ENCODE results near the gene TRAPPC4.
"Not testable (repeated sequence)": the region's sequence is repeated elsewhere in the genome, so short reads cannot be mapped to it uniquely, and the experiment has no call there.

Gene TRAPPC4

DNA sequence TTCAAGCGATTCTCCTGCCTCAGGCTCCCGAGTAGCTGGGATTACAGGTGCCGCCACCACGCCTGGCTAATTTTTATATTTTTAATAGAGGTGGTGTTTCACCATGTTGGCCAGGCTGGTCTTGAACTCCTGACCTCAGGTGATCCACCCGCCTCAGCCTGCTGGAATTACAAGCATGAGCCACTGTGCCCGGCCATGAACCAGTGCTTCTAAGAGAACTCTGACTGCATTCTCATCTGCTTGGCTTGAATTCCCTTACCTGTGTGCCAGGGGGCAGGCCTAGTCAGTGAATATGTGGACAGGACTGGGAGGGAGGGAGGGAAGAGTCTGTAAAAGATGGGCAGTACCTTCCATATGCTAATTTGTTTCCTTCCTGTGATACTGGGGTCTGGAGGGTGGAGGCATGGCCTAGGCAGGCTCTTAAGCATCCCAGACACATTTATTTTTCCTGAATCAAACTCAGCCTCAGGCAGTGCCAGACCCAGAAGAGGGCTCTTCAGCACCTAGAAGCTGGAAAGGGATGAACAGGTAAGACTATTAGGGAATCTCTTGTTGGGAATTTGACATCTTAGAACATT, 7.0 kb upstream of the TRAPPC4 start:
- H3K27ac ChIP-seq: peak overlapping the region; percentile 10
- no peak for DNase-seq (ENCODE audit: low read depth, low spot score)

DNA sequence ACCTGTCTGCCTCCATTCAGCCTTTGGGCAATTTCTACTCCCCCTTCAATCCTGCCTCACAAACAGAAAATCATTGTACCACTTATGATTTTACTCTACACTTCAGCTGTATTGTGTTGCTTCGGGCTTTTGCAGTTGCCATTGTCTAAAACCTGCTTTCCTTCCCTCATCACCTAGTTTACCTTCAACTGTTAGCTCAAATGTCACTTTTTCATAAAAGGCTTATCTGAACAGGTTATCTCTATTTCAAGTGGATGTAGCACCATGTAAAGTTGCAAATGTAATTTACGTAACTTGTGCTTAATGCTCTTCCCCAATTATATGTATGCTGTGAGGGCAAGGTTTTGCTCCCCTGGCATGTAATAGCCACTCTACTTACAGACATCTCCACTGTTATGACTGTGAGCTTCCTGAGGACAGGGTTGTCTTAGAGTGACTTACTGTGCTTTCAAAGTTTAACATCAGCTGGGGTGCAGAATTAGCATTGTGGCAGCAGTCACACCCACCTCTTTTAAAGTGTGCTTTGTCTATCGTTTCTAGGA, 5.9 kb upstream of the TRAPPC4 start:
- DNase-seq (ENCODE audit: low read depth, low spot score): no peak
- H3K27ac ChIP-seq: no peak overlapping the region

DNA sequence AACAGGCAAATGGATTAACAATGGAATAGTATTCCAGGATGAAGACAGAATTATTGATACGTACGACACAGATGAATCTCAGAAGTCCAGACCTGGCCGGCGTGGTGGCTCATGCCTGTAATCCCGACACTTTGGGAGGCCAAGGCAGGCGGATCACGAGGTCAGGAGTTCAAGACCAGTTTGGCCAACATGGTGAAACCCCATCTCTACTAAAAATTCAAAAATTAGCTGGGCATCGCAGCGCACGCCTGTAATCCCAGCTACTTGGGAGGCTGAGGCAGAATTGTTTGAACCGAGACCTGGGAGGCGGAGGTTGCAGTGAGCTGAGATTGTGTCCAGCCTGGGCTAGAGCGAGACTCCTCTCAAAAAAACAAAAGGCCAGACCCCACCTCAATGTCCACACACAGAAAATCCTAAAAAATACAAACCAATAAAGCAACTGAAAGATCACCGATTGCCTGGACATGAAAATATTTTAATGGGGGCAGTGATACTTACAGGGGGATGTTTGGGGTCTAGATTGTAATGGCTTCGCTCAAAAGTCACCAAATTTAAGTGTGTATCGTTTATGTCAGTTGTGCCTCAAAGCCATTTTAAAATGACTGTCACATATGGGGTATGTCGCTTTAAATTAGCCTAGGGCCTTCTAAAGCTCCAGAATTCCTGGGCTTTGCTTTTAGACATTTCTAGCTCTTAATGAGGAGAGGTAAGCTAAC, 4.2 kb upstream of the TRAPPC4 start:
- peak overlapping the region; percentile 91 for H3K27ac ChIP-seq
- no peak for DNase-seq (ENCODE audit: low read depth, low spot score)

DNA sequence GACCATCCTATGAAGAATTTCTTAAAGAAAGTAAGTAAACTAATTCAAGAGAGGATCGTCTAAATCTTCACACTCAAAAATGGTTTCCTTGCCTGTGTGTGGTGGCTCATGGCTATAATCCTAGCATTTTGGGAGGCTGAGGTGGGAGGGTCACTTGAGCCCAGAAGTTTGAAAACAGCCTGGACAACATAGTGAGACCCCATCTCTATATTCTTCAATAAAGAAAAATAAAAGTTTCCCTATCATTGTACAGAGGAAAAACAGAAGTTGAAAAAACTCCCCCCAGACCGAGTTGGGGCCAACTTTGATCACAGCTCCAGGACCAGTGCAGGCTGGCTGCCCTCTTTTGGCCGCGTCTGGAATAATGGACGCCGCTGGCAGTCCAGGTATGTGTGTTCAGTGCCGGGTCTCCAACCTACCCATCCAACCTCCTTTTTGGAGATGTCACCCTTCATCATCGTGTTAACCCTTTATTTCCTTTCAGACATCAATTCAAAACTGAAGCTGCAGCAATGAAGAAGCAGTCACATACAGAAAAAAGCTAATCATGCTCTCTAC, 3.4 kb upstream of the TRAPPC4 start:
- no peak for DNase-seq (ENCODE audit: low read depth, low spot score)
- peak overlapping the region; percentile 91 for H3K27ac ChIP-seq

DNA sequence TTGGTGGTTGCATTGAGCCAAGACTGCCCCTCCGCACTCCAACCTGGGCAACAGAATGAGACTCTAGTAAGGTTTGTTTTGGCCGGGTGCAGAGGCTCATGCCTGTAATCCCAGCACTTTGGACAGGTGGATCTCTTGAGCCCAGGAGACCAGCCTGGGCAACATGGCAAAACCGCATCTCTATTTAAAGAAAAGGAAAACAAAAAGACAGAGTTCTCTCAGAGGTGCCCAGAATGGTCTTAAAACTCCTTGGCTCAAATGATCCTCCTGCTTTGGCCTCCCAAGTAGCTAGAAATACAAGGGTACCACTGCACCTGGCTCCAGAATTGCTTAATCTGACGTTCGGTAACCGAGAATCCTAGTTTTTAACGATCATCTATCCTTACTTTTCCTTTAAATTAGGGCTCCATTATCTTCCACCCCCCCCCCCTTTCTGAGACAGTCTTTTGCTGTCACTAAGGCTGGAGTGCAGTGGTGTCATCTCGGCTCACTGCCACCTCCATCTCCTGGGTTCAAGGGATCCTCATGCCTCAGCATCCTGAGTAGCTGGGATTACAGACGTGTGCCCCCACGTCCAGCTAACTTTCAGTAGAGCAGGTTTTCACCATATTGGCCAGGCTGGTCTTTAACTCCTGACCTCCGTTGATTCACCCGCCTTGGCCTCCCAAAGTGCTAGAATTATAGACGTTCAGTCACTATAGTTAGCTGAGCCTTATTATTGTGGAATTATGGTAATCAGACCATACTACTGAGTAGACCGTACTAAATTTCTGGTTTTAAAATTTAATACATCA, 2.2 kb upstream of the TRAPPC4 start:
- DNase-seq (ENCODE audit: low read depth, low spot score): no peak
- H3K27ac ChIP-seq: peak overlapping the region; percentile 91

- DNase-seq (ENCODE audit: low read depth, low spot score): not testable (repeated sequence)
- peak overlapping the region; percentile 91 for H3K27ac ChIP-seq
These were observed 1.2 kb upstream of the TRAPPC4 start for GRCh38 chr11:119017377-119017776.

GRCh38 chr11:119019996-119020395, 1.4 kb downstream of the TRAPPC4 start:
- DNase-seq (ENCODE audit: low read depth, low spot score): no peak
- peak overlapping the region; percentile 91 for H3K27ac ChIP-seq

DNA sequence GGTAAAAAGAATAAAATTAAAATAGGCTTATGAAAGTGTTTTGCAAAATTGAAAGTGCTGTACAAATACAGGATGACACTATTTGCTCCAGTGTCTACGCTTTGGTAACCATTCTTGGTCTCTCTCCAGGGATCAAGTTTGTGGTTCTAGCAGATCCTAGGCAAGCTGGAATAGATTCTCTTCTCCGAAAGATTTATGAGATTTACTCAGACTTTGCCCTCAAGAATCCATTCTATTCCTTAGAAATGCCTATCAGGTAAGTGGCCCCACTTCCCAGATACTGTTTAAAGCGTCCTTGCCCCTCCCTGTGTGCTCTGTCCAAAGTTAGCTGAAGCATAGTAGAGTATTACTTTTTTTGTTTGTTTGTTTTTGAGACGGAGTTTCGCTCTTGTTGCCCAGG, 3.1 kb downstream of the TRAPPC4 start:
- no peak for DNase-seq (ENCODE audit: low read depth, low spot score)
- H3K27ac ChIP-seq: no peak overlapping the region

- H3K27ac ChIP-seq: no peak overlapping the region
- no peak for DNase-seq (ENCODE audit: low read depth, low spot score)
These were observed 5.2 kb downstream of the TRAPPC4 start for GRCh38 chr11:119023741-119024140.

DNA sequence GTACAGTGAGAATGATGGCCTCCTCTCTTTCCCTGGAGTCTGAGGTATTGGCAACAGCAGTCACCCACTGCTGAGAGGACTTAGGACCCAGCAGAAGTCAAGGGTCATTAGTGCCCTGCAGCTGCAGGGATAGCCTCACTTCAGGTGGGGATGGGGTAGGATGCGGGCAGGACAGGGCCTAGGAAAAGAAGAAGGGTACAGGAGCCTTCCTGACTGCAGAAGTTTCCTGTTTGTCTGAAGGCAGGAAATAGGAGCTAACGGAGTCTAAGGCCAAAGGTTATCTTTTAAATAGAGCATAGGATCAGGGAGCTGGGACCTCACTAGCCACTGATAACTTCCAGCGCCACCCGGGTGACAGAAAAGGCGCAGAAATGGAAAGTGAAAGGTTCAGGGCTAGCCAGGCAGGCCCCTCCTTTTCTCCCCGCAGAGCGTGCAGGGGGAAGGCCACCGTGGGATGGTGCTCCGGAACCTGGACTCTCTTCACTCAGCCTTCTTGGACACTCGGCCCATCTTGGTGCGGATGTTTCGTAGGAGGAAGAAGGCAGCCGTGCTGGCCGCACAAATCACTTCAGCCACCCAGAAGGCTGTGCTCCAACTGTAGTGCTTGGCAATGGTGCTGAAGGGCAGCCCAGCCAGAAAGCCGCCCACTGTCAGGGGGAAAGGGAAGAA, 6.0 kb downstream of the TRAPPC4 start:
- DNase-seq (ENCODE audit: low read depth, low spot score): no peak
- no peak overlapping the region for H3K27ac ChIP-seq

DNA sequence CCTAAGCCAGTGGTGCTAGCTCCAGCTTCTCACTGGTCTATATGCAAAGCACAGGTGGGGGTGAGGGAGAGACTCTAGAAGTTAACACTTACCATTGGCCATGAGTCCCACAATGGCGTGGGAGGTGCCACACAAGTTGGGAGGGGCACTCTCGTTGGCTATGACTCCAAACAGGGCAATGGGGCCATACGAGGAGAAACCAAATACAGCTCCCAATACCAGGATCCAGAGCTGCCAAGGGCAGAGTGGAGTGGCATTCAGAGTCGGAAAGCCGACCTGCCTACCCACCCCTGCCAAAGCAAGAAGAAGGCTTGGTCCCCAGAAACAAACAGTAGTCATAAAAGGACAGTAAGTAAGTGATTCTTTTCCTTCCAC, 6.5 kb downstream of the TRAPPC4 start:
- H3K27ac ChIP-seq: no peak overlapping the region
- DNase-seq (ENCODE audit: low read depth, low spot score): no peak

DNA sequence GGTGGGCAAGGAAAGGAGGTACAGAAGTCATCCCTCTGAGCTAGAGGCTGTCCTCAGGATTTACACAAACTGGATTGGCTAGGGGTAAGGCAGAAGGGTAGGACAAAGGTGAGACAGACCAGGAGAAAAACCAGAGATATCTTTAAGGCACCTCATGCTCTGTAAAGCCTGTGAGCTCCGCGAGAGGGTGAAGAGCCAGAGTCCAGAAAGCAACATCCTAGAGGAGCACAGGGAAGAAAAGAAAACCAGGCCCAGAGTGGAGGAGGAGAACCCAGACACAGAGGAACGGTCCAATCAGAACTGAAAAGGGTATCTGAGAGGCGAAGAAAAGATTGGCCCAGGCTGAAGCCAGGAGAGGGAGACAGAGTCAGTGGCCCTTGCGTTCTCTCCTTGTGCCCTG, 7.0 kb downstream of the TRAPPC4 start:
- no peak for DNase-seq (ENCODE audit: low read depth, low spot score)
- H3K27ac ChIP-seq: no peak overlapping the region

- DNase-seq (ENCODE audit: low read depth, low spot score): no peak
- no peak overlapping the region for H3K27ac ChIP-seq
These were observed 7.6 kb downstream of the TRAPPC4 start for GRCh38 chr11:119025978-119026766.

GRCh38 chr11:119026970-119027369, 8.4 kb downstream of the TRAPPC4 start:
- DNase-seq (ENCODE audit: low read depth, low spot score): no peak

DNA sequence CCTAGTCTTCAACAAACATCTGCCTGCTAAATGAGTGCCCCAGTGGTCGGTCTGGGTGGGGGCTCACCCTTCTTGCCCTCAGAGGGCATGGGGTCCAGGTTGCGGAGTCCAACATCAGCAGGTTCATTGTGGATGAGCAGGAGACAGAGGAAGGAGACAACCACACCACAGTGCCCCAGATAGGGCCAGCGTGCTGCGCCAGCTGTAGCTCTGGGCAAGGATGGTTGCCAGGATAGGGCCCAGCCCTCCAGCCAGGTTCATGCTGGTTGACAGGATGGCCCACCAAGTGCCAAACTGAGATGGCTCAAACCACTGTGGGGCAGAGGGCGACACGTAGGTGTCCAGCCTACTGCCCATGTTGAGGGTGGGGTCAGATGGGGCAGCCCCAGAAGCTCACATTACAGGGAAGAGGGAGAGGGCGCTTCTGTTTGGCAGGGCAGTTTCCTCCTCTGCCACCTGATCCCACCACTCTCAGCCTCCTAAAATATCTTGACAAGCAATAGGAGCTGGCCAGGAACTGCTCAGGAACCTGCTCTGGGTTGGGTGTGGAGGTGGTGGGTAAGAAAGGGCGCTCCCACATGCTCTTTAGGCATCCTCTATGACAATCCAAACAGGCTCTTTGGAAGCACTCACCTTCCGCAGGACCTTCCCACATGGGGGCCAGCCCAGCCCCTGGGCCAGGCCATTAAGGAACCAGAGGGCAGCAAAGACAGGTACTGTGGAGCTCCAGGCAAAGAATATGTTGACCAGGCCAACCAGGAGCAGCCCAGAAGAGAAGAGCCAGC, 9.2 kb downstream of the TRAPPC4 start:
- H3K27ac ChIP-seq: no peak overlapping the region
- no peak for DNase-seq (ENCODE audit: low read depth, low spot score)

More at GRCh38 chr11:119026970-119027369, 8.4 kb downstream of the TRAPPC4 start:
- H3K27ac ChIP-seq: no peak overlapping the region

GRCh38 chr11:119028346-119029068, 9.9 kb downstream of the TRAPPC4 start:
- H3K27ac ChIP-seq: no peak overlapping the region
- no peak for DNase-seq (ENCODE audit: low read depth, low spot score)

DNA sequence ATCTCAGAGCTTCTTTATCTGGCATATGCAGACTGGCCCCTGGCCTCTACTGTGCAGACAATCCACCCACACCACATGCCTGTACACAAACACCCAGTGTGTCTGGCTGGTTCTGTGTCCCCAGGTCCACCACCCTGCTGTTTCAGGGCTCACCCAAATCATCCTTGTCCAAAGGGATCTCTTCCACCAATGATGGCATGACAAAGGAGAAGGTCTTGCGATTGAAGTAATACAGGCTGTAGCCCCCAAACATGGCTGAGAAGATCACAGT, 10.4 kb downstream of the TRAPPC4 start:
- no peak overlapping the region for H3K27ac ChIP-seq
- DNase-seq (ENCODE audit: low read depth, low spot score): no peak

- no peak overlapping the region for H3K27ac ChIP-seq
These were observed 10.9 kb downstream of the TRAPPC4 start for GRCh38 chr11:119029340-119030028.

More at GRCh38 chr11:119029340-119030028, 10.9 kb downstream of the TRAPPC4 start:
- no peak for DNase-seq (ENCODE audit: low read depth, low spot score)
